ENCODE results near the gene IRF7.

IRF7 gene

DNA sequence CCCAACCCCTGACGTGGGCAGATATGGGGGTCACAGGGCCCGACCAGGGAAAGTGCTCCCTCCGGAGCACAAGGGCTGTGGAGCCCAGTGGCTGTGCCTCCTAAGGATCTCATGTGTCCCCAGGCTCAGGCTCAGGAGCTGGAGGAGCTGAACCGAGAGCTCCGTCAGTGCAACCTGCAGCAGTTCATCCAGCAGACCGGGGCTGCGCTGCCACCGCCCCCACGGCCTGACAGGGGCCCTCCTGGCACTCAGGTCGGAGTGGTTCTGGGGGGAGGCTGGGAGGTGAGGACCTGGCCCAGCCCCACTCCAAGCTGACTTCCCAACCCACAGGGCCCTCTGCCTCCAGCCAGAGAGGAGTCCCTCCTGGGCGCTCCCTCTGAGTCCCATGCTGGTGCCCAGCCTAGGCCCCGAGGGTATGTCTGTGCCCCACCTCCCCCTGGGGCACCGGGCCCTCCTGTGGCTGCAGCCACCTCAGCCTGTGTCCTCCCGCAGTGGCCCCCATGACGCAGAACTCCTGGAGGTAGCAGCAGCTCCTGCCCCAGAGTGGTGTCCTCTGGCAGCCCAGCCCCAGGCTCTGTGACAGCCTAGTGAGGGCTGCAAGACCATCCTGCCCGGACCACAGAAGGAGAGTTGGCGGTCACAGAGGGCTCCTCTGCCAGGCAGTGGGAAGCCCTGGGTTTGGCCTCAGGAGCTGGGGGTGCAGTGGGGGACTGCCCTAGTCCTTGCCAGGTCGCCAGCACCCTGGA lies 52.5 kb downstream of the IRF7 start:
- H3K4me3 ChIP-seq (ENCODE audit: low read depth, low read length), result no peak overlapping the region
- TF ChIP-seq, protein P1, sequence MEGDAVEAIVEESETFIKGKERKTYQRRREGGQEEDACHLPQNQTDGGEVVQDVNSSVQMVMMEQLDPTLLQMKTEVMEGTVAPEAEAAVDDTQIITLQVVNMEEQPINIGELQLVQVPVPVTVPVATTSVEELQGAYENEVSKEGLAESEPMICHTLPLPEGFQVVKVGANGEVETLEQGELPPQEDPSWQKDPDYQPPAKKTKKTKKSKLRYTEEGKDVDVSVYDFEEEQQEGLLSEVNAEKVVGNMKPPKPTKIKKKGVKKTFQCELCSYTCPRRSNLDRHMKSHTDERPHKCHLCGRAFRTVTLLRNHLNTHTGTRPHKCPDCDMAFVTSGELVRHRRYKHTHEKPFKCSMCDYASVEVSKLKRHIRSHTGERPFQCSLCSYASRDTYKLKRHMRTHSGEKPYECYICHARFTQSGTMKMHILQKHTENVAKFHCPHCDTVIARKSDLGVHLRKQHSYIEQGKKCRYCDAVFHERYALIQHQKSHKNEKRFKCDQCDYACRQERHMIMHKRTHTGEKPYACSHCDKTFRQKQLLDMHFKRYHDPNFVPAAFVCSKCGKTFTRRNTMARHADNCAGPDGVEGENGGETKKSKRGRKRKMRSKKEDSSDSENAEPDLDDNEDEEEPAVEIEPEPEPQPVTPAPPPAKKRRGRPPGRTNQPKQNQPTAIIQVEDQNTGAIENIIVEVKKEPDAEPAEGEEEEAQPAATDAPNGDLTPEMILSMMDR (IDR thresholded peaks at IDR 0.05; ENCODE audit: low read depth, low read length), result no peak
